MM.1S (cell line): ENCODE data around the gene CBFA2T3.

Experiments
- CTCF ChIP-seq: fragments of 300-600 bp; sonication (generic); IDR thresholded peaks from 2 replicates; pipeline ENCODE4 v1.5.1; 2016; ENCODE audit warnings: antibody characterized with exemption, low read length, mixed read lengths
- EZH2 ChIP-seq: fragments of 300-600 bp; sonication (generic); optimal IDR thresholded peaks from 2 replicates; pipeline ENCODE3; 2017; ENCODE audit warnings: low read depth, mild to moderate bottlenecking, antibody characterized with exemption, low read length, mixed read lengths
- EZH2phosphoT487 ChIP-seq: fragments of 300-600 bp; sonication (generic); IDR thresholded peaks from 2 replicates; pipeline ENCODE4 v1.6.1; 2018; ENCODE audit warnings: antibody characterized with exemption, low read length

GRCh38 chr16:88938119-88938776 lies 38.8 kb downstream of the CBFA2T3 start:
- TF ChIP-seq EZH2 (no peak), CTCF (no peak), EZH2phosphoT487 (no peak)
